Measurements from ENCODE around the gene PDE6B. TPM values are rescaled to one million over a fixed set of nuclear protein-coding genes. Genes with fewer than 3 reads are reported as not detected.
A peak's percentile ranks its signal among the peaks of the same experiment; 100 is the strongest.

The PDE6B gene
- total RNA-seq, 1 donor from 2014 or later = 4.2 TPM

DNA sequence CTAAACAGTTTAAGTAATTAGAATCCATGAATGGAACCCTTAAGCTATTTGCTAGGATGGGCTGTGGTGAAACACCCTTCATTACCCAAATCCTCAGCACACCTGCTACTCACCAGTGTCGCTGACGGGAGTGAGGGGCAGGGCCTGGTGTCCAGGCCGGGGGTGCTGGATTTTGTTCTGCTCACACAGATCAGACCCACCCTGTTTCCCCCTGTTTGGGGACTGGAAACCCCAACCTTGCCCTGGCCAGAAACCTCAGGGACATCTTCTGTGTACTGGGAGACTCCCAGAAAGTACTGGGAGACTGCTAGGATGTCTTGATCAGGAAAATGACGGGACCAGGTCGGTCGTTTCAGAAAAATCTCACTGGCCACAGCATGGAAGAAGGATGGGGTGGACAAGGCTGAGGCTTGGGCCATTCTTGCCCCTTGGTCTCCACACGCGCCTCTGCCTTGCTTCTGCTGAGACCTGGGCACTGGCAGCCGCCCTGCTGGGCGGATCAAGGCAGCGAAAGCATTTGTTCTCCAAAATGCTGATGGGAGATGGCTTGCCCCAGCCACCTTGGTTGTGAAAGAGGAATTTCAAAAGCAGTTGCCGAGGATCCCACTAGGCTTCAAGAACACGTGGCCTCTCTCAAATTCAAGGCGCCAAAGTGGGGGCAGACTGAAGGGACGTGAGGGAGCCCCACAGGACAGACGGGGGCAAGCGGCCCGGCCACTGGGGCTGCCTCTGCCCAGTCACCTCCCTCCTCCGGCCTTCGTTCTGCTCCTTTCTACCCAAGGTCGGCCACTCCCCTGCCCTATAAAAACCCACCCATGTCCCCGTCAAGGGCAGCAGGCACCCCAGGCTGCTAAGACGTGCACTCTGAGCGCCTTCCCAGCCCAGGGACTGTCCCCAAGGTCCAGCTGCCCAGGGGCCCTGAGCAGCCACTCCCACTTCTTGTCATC lies 23.5 kb upstream of the PDE6B start:
- Histone ChIP-seq H3K27ac (no peak overlapping the region), H3K4me1 (no peaks in the 10 kb centered on the region), H3K9me3 (no peaks in the 10 kb centered on the region), H3K36me3 (no peaks in the 10 kb centered on the region), H3K27me3 (no peaks in the 10 kb centered on the region), H3K4me3 (no peak overlapping the region)
- intact Hi-C loops (cut with DNase I) = no loop called here
- peak in 1 of 2 donors; percentile 32 for DNase-seq (ENCODE audit: extremely low spot score in 2 of 2)
- TF ChIP-seq POLR2A (IDR thresholded peaks at IDR 0.05) (no peak), POLR2AphosphoS5 (IDR thresholded peaks at IDR 0.05; ENCODE audit: insufficient read depth in 1 of 2, low read depth in 1 of 2) (no peak)
- TF ChIP-seq, protein P1, sequence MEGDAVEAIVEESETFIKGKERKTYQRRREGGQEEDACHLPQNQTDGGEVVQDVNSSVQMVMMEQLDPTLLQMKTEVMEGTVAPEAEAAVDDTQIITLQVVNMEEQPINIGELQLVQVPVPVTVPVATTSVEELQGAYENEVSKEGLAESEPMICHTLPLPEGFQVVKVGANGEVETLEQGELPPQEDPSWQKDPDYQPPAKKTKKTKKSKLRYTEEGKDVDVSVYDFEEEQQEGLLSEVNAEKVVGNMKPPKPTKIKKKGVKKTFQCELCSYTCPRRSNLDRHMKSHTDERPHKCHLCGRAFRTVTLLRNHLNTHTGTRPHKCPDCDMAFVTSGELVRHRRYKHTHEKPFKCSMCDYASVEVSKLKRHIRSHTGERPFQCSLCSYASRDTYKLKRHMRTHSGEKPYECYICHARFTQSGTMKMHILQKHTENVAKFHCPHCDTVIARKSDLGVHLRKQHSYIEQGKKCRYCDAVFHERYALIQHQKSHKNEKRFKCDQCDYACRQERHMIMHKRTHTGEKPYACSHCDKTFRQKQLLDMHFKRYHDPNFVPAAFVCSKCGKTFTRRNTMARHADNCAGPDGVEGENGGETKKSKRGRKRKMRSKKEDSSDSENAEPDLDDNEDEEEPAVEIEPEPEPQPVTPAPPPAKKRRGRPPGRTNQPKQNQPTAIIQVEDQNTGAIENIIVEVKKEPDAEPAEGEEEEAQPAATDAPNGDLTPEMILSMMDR (IDR thresholded peaks at IDR 0.05) = no peak

DNA sequence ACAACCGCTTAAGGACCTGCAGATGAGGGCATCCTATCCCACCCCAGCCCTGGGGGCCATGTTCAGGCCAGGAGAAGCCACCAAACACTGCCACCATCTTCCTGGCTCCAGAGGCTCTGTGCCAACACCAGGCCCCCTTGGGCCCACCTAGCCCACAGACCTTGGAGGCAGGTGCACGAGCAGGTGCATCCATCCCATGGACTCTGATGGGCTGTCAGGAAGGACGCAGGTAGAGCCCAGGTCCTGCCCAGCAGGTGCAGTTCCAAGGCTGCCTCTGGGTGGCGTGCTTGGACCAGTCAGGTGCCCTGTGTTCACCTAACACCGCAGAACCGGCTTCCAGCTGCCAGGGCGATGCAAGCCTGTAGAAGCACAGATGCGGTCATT lies 22.8 kb upstream of the PDE6B start:
- Histone ChIP-seq H3K9me3 (no peaks in the 10 kb centered on the region), H3K36me3 (no peaks in the 10 kb centered on the region), H3K4me1 (no peaks in the 10 kb centered on the region), H3K27me3 (no peaks in the 10 kb centered on the region), H3K4me3 (no peak overlapping the region), H3K27ac (no peak overlapping the region)
- no peak for TF ChIP-seq POLR2AphosphoS5 (IDR thresholded peaks at IDR 0.05; ENCODE audit: insufficient read depth in 1 of 2, low read depth in 1 of 2)
- TF ChIP-seq POLR2A (IDR thresholded peaks at IDR 0.05) = no peak
- TF ChIP-seq, protein P1 (IDR thresholded peaks at IDR 0.05) = peak in 1 of 3 experiments; percentile 19
- intact Hi-C loops (cut with DNase I) = no loop called here
- peak in 1 of 2 donors; percentile 78 for DNase-seq (ENCODE audit: extremely low spot score in 2 of 2)

DNA sequence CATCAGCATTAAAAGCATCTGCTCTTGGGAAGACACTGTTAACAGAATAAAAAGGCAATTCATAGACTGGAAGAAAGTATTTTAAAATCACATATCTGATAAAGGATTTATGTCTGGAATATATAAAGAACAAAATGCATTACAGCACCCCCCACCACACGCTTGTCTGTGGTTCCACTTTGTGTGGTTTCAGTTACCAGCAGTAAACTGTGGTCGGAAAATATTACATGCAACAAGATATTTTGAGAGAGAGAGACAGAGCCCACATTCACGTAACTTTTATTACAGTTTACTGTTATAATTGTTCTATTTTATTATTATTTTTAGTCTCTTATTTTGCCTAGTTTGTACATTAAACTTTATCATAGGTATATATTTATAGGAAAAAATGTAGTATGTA lies 21.2 kb upstream of the PDE6B start:
- TF ChIP-seq, protein P1 (IDR thresholded peaks at IDR 0.05) = no peak
- TF ChIP-seq POLR2A (IDR thresholded peaks at IDR 0.05) = no peak
- TF ChIP-seq POLR2AphosphoS5 (IDR thresholded peaks at IDR 0.05; ENCODE audit: insufficient read depth in 1 of 2, low read depth in 1 of 2) = no peak
- H3K27me3 ChIP-seq = no peaks in the 10 kb centered on the region
- intact Hi-C loops (cut with DNase I) = no loop called here

DNA sequence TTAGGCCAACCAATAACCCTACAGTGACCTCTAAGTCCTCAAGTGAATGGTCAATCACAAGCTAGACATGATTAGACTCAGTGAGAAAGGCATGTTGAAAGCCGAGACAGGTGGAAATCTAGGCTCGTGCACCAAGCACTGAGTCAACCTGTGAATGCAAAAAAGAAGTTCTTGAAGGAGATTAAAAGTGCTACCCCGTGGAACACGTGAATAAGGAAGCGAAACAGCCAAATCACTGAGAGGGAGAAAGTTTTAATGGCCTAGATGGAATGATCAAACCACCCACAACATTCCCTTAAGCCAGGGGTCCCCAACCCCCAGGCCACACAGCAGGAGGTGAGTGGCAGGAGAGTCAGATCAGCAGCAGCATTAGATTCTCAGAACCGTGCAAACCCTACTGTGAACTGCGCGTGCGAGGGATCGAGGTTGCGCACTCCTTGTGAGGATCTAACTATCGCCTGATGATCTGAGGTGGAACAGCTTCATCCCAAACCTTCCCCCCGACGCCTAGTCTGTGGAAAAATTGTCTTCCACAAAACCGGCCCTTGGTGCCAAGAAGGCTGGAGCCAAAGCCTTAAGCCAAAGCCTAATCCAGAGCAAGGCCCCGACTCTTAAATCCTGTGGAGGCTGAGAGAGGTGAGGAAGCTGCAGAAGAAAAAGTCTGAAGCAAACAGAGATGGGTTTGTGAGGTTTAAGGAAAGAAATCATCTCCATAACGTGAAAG lies 19.5 kb upstream of the PDE6B start:
- Histone ChIP-seq H3K9me3 (no peaks in the 10 kb centered on the region), H3K36me3 (no peaks in the 10 kb centered on the region), H3K27ac (no peak overlapping the region), H3K27me3 (no peaks in the 10 kb centered on the region), H3K4me1 (no peaks in the 10 kb centered on the region), H3K4me3 (no peak overlapping the region)
- intact Hi-C loops (cut with DNase I) = no loop called here
- DNase-seq (ENCODE audit: extremely low spot score in 2 of 2) = peak in 1 of 2 donors; percentile 54
- TF ChIP-seq POLR2AphosphoS5 (IDR thresholded peaks at IDR 0.05; ENCODE audit: insufficient read depth in 1 of 2, low read depth in 1 of 2) (no peak), POLR2A (IDR thresholded peaks at IDR 0.05) (no peak)
- TF ChIP-seq, protein P1 (IDR thresholded peaks at IDR 0.05) = no peak

More for the DNA sequence above, 21.2 kb upstream of the PDE6B start:
- Histone ChIP-seq H3K36me3 (no peaks in the 10 kb centered on the region), H3K9me3 (no peaks in the 10 kb centered on the region), H3K27ac (no peak overlapping the region), H3K4me1 (no peaks in the 10 kb centered on the region), H3K4me3 (no peak overlapping the region)
- no peak for DNase-seq (ENCODE audit: extremely low spot score in 2 of 2)
